Caco-2 (cell line): ENCODE data around the gene TMEM86A. TPM values are rescaled to one million over a fixed set of nuclear protein-coding genes. Genes with fewer than 3 reads are reported as not detected.

ENCODE experiments used
- BruUV-seq: library from RNA; stranded (reverse); fragments of 400-500 nt; replicated peaks from 2 replicates; lab custom pipeline; 2021; lab: Mats Ljungman, UMichigan
- CTCF ChIA-PET: fragments of 300-600 bp; sonication (Branson Sonifier 250); formaldehyde crosslinking; loops from one replicate; lab custom pipeline; 2022; ENCODE audit warnings: antibody characterized with exemption; lab: Charles Lee
- POLR2A ChIA-PET: fragments of 300-600 bp; sonication (Branson Sonifier 250); formaldehyde crosslinking; loops from one replicate; lab custom pipeline; 2022; ENCODE audit warnings: antibody characterized with exemption; lab: Charles Lee
- DNase-seq, 2 experiments: peaks; one replicate each; pipeline versions ENCODE4 v3.0.0 to v3.0.0-alpha.2; 2020 to 2022
- H3K27me3 ChIP-seq: replicated peaks from 2 replicates; pipeline ENCODE4 v1.6.0; 2011; ENCODE audit warnings: low read length; ENCODE audit not compliant: control insufficient read depth, insufficient read depth
- H3K36me3 ChIP-seq: 2 replicates; pipeline ENCODE4 v1.5.1; 2011; ENCODE audit warnings: low read length; ENCODE audit not compliant: control insufficient read depth, insufficient read depth
- H3K4me1 ChIP-seq: fragments of 250-450 bp; sonication (Bioruptor Pico); 2 replicates; pipeline ENCODE4 v1.5.1; 2020; ENCODE audit warnings: mild to moderate bottlenecking
- H3K4me3 ChIP-seq: 2 replicates; pipeline ENCODE4 v1.5.1; 2011; ENCODE audit warnings: low read depth, mild to moderate bottlenecking, control low read depth, low read length
- H3K9me3 ChIP-seq: fragments of 250-450 bp; sonication (Bioruptor Pico); 2 replicates; pipeline ENCODE4 v1.5.1; 2020; ENCODE audit warnings: mild to moderate bottlenecking, moderate library complexity
- H3K27ac Mint-ChIP-seq: one replicate; pipeline ENCODE4 v1.8.0; 2022; ENCODE audit warnings: mixed read lengths; ENCODE audit not compliant: unreplicated experiment
- H3K27me3 Mint-ChIP-seq: one replicate; pipeline ENCODE4 v1.8.0; 2022; ENCODE audit warnings: mixed read lengths; ENCODE audit not compliant: insufficient read depth, unreplicated experiment
- H3K36me3 Mint-ChIP-seq: one replicate; pipeline ENCODE4 v1.8.0; 2022; ENCODE audit warnings: mild to moderate bottlenecking, mixed read lengths; ENCODE audit not compliant: insufficient read depth, unreplicated experiment
- H3K4me1 Mint-ChIP-seq: one replicate; pipeline ENCODE4 v1.8.0; 2022; ENCODE audit warnings: low read depth, mixed read lengths; ENCODE audit not compliant: unreplicated experiment
- H3K4me3 Mint-ChIP-seq: one replicate; pipeline ENCODE4 v1.8.0; 2022; ENCODE audit warnings: mild to moderate bottlenecking, moderate library complexity, mixed read lengths; ENCODE audit not compliant: unreplicated experiment
- H3K9me3 Mint-ChIP-seq: one replicate; pipeline ENCODE4 v1.8.0; 2022; ENCODE audit warnings: mixed read lengths; ENCODE audit not compliant: unreplicated experiment
- CTCF ChIP-seq, 2 experiments: fragments of 200-600 bp in 1 of 2; IDR thresholded peaks; 1 replicate in 1 of 2; 2 replicates in 1 of 2; pipeline versions ENCODE4 v1.5.1 to v1.8.0; 2011 to 2022; ENCODE audit warnings: antibody characterized with exemption in 1 of 2, control low read depth in 1 of 2, inconsistent platforms in 1 of 2, low read depth in 1 of 2, low read length in 1 of 2, mild to moderate bottlenecking in 1 of 2, moderate library complexity in 1 of 2; ENCODE audit not compliant: insufficient read depth in 1 of 2, severe bottlenecking in 1 of 2, unreplicated experiment in 1 of 2
- intact Hi-C: fragments of 100-400 bp; cut with micrococcal nuclease; formaldehyde crosslinking; loops from one replicate; pipeline ENCODE4 v1.10.0; 2022; ENCODE audit not compliant: unreplicated experiment
- total RNA-seq: library from RNA; stranded (reverse); gene quantifications from 2 replicates; pipeline ENCODE4 v1.2.3, GENCODE V29; 2022

TMEM86A gene
- total RNA-seq, 1 experiment from 2014 or later, result 0.25 TPM

GRCh38 chr11:18704045-18704645, 5.6 kb downstream of the TMEM86A start:
- no peak for TF ChIP-seq CTCF (IDR thresholded peaks at IDR 0.05; ENCODE audit: insufficient read depth in 1 of 2, low read depth in 1 of 2, low read length in 1 of 2, severe bottlenecking in 1 of 2, unreplicated experiment in 1 of 2)
- Histone ChIP-seq H3K4me1 (peaks cover 4% of the 10 kb centered on the region), H3K4me3 (no peak overlapping the region), H3K36me3 (no peaks in the 10 kb centered on the region), H3K9me3 (no peaks in the 10 kb centered on the region), H3K27me3 (peaks cover 1% of the 10 kb centered on the region)
- CTCF ChIA-PET, result interaction anchor here (0.6 to 1.3 kb wide), 2 partner anchors 52 to 164 kb away, joined by 3 read pairs; no protein-coding TSS in a partner anchor
- peaks cover 17% of the 10 kb centered on the region for H3K4me1 Mint-ChIP-seq
- intact Hi-C loops, result no loop called here
- no peak for DNase-seq
- no peaks in the 10 kb centered on the region for H3K36me3 Mint-ChIP-seq
- no TSS peak for BruUV-seq
- H3K27ac Mint-ChIP-seq, result no peak overlapping the region
- POLR2A ChIA-PET, result interaction anchor here (0.6 kb wide), 1 partner anchor 177 kb away, joined by 3 read pairs; the partner anchor contains the start of gene TSG101
- no peak overlapping the region for H3K4me3 Mint-ChIP-seq
- peaks cover 23% of the 10 kb centered on the region for H3K27me3 Mint-ChIP-seq
- H3K9me3 Mint-ChIP-seq, result no peaks in the 10 kb centered on the region

GRCh38 chr11:18704698-18705097, 6.1 kb downstream of the TMEM86A start:
- Histone ChIP-seq H3K4me3 (no peak overlapping the region), H3K4me1 (no peaks in the 10 kb centered on the region; the same call in 1 of the 2 replicates), H3K9me3 (no peaks in the 10 kb centered on the region), H3K36me3 (no peaks in the 10 kb centered on the region), H3K27me3 (peaks cover 1% of the 10 kb centered on the region)
- BruUV-seq, result no TSS peak
- intact Hi-C loops, result no loop called here
- Mint-ChIP-seq H3K4me1 (peaks cover 17% of the 10 kb centered on the region), H3K9me3 (no peaks in the 10 kb centered on the region), H3K36me3 (no peaks in the 10 kb centered on the region), H3K4me3 (peak overlapping the region; percentile 72), H3K27ac (no peak overlapping the region), H3K27me3 (peaks cover 24% of the 10 kb centered on the region)
- no peak for DNase-seq
- POLR2A ChIA-PET, result no interaction called here
- CTCF ChIA-PET, result interaction anchor here (1.3 to 1.6 kb wide), 2 partner anchors 13 to 165 kb away, joined by 3 read pairs; no protein-coding TSS in a partner anchor
- TF ChIP-seq CTCF (IDR thresholded peaks at IDR 0.05; ENCODE audit: insufficient read depth in 1 of 2, low read depth in 1 of 2, low read length in 1 of 2, severe bottlenecking in 1 of 2, unreplicated experiment in 1 of 2), result no peak

GRCh38 chr11:18705651-18706281, 7.2 kb downstream of the TMEM86A start:
- no peaks in the 10 kb centered on the region for H3K36me3 ChIP-seq
- no peaks in the 10 kb centered on the region for H3K9me3 Mint-ChIP-seq
- H3K4me1 ChIP-seq, result no peaks in the 10 kb centered on the region
- H3K9me3 ChIP-seq, result no peaks in the 10 kb centered on the region
- H3K27me3 ChIP-seq, result no peaks in the 10 kb centered on the region; the same call in 1 of the 2 replicates
- intact Hi-C loops, result no loop called here
- peaks cover 25% of the 10 kb centered on the region for H3K27me3 Mint-ChIP-seq
- H3K4me3 Mint-ChIP-seq, result peak overlapping the region; percentile 72
- peak in 1 of 2 experiments; percentile 12 for DNase-seq
- POLR2A ChIA-PET, result interaction anchor here (0.5 kb wide), 1 partner anchor 311 kb away, joined by 3 read pairs; the partner anchor contains the start of gene LDHA
- CTCF ChIA-PET, result interaction anchor here (0.6 to 1.6 kb wide), 4 partner anchors 12 to 166 kb away, joined by 3 to 5 read pairs (median 4); no protein-coding TSS in a partner anchor
- no peak overlapping the region for H3K27ac Mint-ChIP-seq
- H3K36me3 Mint-ChIP-seq, result no peaks in the 10 kb centered on the region
- TF ChIP-seq CTCF (IDR thresholded peaks at IDR 0.05; ENCODE audit: insufficient read depth in 1 of 2, low read depth in 1 of 2, low read length in 1 of 2, severe bottlenecking in 1 of 2, unreplicated experiment in 1 of 2), result no peak
- peaks cover 17% of the 10 kb centered on the region for H3K4me1 Mint-ChIP-seq
- H3K4me3 ChIP-seq, result peak overlapping the region; percentile 64
- BruUV-seq, result no TSS peak
